22Rv1 (cell line): ENCODE measurements around the gene IL1RN.

Experiments
- ZFX ChIP-seq: fragments of 450-650 bp; IDR thresholded peaks from 2 replicates; pipeline ENCODE4 v1.6.1; 2017; ENCODE audit warnings: antibody characterized with exemption, borderline replicate concordance
- TF ChIP-seq, protein P1 (sequence below): fragments of 450-650 bp; IDR thresholded peaks from 2 replicates; pipeline ENCODE4 v1.5.1; 2017; ENCODE audit warnings: mild to moderate bottlenecking

DNA sequence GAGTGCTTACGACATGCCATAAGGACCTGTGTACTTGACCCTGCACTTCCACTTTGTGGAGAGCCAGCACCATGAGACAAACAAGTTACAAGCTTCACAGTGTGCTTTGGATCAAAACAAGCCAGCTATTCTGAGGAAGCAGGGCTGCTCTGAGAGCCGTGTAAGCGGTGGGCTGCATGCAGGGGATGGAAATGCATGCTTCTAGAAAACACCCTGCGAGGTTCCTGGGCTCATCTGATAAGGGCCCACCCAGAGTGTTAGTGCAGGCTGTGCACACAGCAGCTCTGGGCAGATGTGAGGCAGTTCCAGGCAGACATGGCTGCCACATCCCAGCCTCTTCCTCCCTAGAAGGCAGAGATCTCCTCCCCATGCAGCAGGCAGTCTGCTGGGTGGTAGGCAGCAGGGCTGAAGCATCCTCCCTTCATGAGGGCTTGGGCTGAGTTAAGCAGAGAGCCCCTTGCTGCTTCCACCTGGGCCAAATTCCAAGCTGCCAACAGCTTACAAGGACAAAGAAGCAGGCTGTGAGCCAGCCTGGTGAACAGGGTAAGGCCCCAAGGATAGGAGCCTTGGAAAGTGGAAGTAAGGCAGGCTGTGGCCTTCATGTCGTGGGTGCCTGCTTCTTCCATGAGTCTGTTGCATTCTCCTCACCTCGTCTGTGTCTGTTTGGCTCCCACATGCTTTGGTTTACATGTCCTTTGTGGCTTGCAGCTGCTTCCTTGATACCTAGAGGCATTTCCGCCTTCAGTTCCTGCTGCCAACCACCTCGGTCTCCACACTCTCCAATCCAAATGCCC, 54.1 kb downstream of the IL1RN start:
- TF ChIP-seq, protein P1, sequence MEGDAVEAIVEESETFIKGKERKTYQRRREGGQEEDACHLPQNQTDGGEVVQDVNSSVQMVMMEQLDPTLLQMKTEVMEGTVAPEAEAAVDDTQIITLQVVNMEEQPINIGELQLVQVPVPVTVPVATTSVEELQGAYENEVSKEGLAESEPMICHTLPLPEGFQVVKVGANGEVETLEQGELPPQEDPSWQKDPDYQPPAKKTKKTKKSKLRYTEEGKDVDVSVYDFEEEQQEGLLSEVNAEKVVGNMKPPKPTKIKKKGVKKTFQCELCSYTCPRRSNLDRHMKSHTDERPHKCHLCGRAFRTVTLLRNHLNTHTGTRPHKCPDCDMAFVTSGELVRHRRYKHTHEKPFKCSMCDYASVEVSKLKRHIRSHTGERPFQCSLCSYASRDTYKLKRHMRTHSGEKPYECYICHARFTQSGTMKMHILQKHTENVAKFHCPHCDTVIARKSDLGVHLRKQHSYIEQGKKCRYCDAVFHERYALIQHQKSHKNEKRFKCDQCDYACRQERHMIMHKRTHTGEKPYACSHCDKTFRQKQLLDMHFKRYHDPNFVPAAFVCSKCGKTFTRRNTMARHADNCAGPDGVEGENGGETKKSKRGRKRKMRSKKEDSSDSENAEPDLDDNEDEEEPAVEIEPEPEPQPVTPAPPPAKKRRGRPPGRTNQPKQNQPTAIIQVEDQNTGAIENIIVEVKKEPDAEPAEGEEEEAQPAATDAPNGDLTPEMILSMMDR: no peak
- TF ChIP-seq ZFX: no peak
